HG02623 (cell line): ENCODE results near the gene PRMT6.
"Not testable (repeated sequence)": the region's sequence is repeated elsewhere in the genome, so short reads cannot be mapped to it uniquely, and the experiment has no call there.

Experiments used
- ATAC-seq: cut with Tn5 transposase; IDR thresholded peaks from one replicate; pipeline ENCODE4 v1.9.1; 2021; ENCODE audit warnings: moderate library complexity; ENCODE audit not compliant: unreplicated experiment

Gene PRMT6

GRCh38 chr1:107056426-107057196 lies at the start of gene PRMT6:
PRMT6 (plus strand) TSS chr1:107056674; CDS start chr1:107056716, 42 bp downstream.
- ATAC-seq, result peak; percentile 92

DNA sequence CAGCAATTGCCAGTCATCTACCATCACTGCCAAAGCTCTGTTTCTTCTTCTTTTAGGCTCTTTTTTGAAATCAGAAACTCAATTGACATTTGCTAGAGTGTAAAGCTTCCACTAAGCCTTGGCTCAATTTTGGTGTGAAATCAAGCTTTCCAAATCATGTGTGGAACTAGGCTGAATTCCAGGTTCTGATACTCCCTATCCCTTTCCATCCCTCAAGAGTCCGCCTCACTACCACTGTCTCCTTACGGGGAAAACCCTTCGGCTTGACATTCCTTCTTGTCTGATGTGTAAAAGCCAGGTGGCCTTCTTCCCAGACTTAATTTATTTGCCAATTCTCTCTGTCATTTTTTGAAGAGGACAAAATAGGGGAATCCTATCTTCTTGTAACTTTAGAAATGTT lies 47.2 kb upstream of the PRMT6 start:
- ATAC-seq, result no peak

- ATAC-seq, result no peak
Measured at GRCh38 chr1:107010582-107010981, 45.9 kb upstream of the PRMT6 start.

DNA sequence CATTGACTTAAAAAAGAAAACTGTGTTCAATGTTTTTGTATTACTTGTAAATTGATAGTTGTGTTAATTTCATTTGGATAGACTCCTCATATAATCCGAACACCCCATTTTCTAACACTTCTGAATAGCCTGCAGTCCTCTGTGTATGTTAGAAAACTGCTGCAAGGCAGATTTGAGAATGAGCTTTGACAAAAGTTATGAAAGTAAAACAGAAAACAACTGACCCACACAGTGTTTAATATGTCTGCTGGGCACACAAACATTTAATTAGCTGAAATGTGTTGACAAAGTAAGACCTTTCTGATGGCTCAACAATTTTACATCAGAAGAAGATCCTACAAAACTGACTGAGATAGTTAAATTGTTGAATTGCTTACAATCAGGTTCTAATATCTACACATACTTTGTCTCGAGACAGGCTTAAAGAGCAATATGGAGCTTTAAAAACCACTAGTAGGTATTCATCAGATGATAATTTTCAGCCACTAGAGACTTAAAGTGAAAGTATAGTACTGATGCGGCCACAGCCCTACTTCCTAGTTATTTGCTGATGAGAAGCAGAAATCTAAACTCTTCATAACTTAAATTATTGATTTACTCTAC lies 40.0 kb upstream of the PRMT6 start:
- peak; percentile 69 for ATAC-seq

DNA sequence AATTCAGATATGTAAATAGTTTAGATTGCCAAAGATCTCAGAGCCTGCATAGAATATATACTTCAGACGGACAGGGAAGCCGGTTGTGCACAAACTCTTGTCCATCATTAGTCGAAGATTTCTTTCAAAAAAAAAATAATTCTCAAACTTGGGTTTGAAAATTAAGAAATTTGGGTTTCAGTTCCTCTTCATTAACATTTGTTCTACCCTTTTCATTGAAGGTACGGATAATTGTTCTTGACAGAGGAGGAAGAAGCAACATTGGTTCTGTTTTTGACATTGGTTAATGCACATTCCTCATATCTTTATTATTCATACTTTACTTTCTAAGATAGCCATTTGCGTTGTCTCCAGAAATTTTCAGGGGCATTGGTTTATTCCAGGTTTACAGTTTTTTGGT lies 38.0 kb upstream of the PRMT6 start:
- no peak for ATAC-seq

GRCh38 chr1:107019166-107019565 lies 37.3 kb upstream of the PRMT6 start:
- ATAC-seq, result no peak

- ATAC-seq, result not testable (repeated sequence)
Measured at GRCh38 chr1:107038874-107039273, 17.6 kb upstream of the PRMT6 start.

GRCh38 chr1:107044310-107045220 lies 11.9 kb upstream of the PRMT6 start:
- ATAC-seq, result not testable (repeated sequence)

GRCh38 chr1:107047602-107048001 lies 8.9 kb upstream of the PRMT6 start:
- no peak for ATAC-seq

DNA sequence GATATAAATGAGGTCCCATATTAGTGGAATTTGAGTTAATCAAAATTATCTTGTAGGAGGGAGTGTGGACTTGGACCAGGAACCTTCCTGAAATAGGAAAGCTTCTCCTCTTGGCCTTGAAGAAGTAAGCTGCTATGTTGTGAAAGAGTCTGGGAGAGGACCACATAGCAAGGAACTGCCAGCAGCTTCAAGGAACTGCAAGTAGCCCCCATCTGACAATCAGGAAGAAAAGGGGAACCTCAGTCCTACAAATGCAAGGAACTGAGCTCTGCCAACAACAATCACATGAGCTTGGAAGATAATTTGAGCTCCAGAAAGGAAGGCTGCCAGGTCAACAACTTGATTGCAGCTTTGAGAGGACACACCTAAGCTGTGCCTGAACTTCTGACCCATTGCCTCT lies 8.2 kb upstream of the PRMT6 start:
- no peak for ATAC-seq

GRCh38 chr1:107051266-107051665 lies 5.2 kb upstream of the PRMT6 start:
- ATAC-seq, result no peak

GRCh38 chr1:107055919-107056425 lies 502 bp upstream of the PRMT6 start:
- not testable (repeated sequence) for ATAC-seq

- ATAC-seq, result peak; percentile 62
Measured at GRCh38 chr1:107057197-107058133, 991 bp downstream of the PRMT6 start.

DNA sequence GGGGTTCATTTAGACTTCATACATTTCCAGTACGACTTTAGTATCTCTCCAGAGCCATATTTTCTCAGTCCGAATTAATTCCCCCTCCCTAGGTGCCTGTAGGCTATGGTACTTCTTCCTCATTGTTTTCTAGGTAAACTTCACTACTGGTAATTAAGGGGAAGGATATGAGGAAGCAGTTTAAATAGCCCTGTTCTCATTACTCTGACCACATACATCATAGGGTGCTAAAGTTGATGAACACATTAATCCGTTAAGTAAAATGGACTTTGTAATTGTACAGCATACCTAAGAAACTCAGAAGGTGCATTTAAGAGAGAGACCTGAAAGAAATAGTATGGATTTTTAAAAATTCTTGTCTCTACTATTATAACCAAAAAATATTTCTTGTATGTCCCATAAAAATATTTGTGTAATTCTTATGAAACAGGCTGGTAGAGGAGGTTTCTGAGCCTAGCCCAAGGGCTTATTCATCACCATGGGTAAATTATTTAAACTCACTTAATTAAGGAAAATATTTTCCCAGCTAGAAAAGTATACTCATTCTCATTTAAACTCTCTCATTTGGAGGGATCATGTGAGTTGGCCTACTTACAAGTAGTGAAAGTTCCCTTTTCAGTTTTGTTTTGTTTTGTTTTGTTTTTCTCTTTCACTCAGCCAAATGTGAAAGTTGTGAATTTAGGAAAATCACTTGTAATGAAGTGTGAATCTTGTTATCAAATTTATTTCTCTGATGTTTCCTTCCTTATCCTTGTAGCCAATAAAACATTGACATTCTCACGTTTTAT lies 2.0 kb downstream of the PRMT6 start:
- ATAC-seq, result no peak

- ATAC-seq, result no peak
Measured at GRCh38 chr1:107061886-107062285, 5.4 kb downstream of the PRMT6 start.

- no peak for ATAC-seq
Measured at GRCh38 chr1:107073493-107073892, 17.0 kb downstream of the PRMT6 start.

- ATAC-seq, result no peak
Measured at GRCh38 chr1:107076841-107077240, 20.4 kb downstream of the PRMT6 start.

GRCh38 chr1:107079249-107079648 lies 22.8 kb downstream of the PRMT6 start:
- ATAC-seq, result no peak

GRCh38 chr1:107081102-107081501 lies 24.6 kb downstream of the PRMT6 start:
- ATAC-seq, result no peak
